ENCODE data around the gene GPR183.
"Not testable (repeated sequence)": the region's sequence is repeated elsewhere in the genome, so short reads cannot be mapped to it uniquely, and the experiment has no call there.

The GPR183 gene

GRCh38 chr13:99249606-99250005 is 57.6 kb downstream of the GPR183 start:
- not testable (repeated sequence) for DNase-seq (ENCODE audit: low read depth in 2 of 2)

GRCh38 chr13:99249178-99249577 is 58.0 kb downstream of the GPR183 start:
- not testable (repeated sequence) for DNase-seq (ENCODE audit: low read depth in 2 of 2)

- DNase-seq (ENCODE audit: low read depth in 2 of 2): no peak
Measured at GRCh38 chr13:99246100-99246499, 61.1 kb downstream of the GPR183 start.

All from stimulated activated CD8-positive, alpha-beta memory T cell treated with anti-CD3 and anti-CD28 coated beads, Interleukin-2, amount 100 ng/mL, for 1 hour (primary cell).